HG03457 (cell line): ENCODE data around the gene OR5D14.

Source experiments
- ATAC-seq: cut with Tn5 transposase; IDR thresholded peaks from one replicate; pipeline ENCODE4 v1.9.1; 2021; ENCODE audit warnings: moderate number of reproducible peaks; ENCODE audit not compliant: unreplicated experiment

OR5D14 gene

DNA sequence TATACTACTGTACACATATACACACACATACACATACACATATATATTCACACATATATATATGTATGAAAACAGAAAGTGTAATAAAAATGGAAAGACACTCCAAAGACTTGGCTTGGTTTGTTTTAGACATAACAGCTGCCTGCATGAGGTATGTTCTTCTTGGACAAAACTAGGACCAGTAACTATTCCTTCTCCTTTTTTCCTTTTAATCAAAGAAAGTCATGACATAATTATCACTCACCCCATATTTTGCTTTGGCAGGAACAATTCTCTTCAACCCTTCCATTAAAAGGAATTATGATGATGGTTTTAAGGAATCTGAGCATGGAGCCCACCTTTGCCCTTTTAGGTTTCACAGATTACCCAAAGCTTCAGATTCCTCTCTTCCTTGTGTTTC lies at the start of gene OR5D14:
Gene OR5D14, plus strand, starts transcription at position 301 of the 400 bp plus-strand sequence. Its CDS starts 0 bp downstream, at position 301.
- no peak for ATAC-seq

DNA sequence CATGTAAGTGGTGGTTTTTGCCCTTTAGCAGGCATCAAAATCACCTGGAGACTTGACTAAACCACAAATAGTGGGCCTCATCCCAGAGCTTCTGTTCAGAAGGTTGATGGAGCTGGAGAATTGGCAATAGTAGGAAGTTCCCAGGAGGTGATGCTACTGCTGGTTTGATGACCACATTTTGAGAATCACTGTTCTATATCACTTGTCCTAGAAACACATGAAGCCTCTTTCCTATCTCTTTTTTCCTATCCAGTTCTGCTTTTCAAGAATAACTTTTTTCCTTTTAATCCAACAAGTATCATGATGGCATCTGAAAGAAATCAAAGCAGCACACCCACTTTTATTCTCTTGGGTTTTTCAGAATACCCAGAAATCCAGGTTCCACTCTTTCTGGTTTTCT lies 22.2 kb upstream of the OR5D14 start, which contains the start of gene OR5D13:
Gene OR5D13, plus strand, starts transcription at position 301 of the 400 bp plus-strand sequence. Its CDS starts 0 bp downstream, at position 301.
- no peak for ATAC-seq

DNA sequence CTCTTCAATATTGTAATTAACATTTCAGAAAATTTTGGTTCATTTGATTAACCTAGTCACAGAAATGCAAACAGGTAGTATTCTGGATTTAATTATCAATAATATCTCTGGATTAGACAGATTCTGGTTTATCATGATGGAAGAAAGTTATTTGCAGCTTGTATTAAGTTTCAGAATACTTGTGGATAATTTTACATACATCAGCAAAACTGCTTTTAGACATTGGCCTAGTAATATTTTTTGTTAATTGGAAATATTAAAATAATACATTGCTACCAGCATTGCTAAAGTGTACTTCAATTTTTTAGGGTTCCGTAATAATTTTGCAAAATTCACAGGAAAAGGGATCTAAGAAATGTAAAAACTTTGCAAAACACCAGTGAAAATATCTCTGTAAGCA lies 3.8 kb upstream of the OR5D14 start:
- ATAC-seq, result no peak

DNA sequence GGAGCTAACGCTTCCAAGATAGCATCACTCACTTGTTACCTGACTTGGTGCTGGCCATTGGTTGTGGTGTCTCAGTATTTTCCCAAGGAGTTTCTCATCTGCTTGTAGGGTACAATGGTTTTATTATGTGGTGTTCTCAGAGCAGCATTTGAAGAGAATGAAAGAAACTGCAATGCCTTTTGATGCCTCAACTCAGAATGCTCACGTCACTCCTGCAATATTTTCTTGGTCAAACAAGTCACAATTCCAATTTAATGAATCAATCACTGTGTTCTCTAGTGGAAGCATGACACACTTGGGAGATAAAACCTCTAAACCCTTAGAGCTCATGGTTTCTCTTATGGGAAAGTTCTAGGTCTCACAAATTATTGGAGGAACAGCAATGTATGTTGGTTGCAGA lies 2.0 kb upstream of the OR5D14 start:
- ATAC-seq, result no peak

DNA sequence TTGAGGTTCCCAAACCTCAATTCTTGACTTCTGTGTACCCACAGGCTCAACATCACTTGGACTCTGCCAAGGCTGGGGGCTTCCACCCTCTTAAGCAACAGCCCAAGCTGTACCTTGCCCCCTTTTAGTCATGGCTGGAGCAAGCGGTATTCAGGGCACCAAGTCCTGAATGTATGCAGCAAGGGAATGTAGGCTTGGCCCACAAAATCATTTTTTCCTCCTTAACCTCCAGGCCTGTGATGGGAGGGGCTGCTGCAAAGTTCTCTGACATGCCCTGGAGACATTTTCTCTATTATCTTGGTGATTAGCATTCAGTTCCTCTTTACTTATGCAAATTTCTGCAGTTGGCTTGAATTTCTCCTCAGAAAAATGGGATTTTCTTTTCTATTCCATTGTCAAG lies 10.9 kb downstream of the OR5D14 start:
- ATAC-seq, result no peak

DNA sequence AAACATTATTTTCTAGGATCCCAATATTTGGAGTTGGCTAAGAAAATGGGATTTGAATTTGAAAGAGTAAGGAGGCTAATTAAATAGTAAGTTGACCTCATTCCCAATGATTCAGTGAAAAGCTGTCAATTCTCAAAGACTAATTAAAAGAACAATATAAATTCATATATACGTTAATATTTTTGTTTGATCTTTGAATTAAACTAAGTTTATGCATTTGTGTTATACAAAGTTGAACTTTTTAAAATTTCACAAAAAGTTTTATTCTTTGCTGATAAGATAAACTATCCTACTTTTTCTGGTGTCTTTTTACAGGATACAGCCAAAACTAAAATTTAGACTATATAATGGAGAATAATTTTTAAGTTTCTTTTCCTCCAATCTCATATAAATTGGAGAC lies 15.7 kb downstream of the OR5D14 start, which contains the start of gene OR5L1:
Gene OR5L1, plus strand, starts transcription at position 301 of the 400 bp plus-strand sequence. CDS start 100 bp downstream, outside the sequence.
- ATAC-seq, result no peak

DNA sequence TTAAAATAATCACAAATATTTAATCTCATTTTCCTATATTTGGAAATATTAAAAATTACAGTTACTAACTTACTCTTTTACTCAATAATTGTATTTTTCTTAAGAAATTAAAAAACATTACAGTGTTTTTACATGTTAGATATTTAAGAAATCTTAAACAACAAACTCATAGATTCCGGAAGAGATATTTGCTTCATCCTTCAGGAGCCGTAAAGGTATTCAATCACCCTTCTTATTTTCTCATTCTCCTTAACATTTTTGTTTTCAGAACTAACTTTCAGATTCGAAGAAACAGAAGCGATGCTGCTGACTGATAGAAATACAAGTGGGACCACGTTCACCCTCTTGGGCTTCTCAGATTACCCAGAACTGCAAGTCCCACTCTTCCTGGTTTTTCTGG lies 24.0 kb downstream of the OR5D14 start, which contains the start of gene OR5D18:
Gene OR5D18, plus strand, starts transcription at position 301 of the 400 bp plus-strand sequence. Its CDS starts 0 bp downstream, at position 301.
- ATAC-seq, result no peak

DNA sequence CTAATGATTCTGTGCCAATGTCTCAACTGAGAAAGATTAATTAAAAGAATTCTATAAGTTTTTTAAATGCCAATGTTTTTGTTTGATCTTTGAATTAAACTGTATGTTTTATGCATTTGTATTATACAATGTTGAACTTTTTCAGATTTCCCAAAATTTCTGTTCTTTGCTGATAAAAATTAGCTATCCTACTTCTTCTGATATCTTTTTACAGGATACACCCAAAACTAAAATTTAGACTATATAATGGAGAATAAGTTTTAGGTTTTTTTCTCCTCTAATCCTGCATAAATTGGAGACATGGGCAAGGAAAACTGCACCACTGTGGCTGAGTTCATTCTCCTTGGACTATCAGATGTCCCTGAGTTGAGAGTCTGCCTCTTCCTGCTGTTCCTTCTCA lies 31.6 kb downstream of the OR5D14 start, which contains the start of gene OR5L2:
Gene OR5L2, plus strand, starts transcription at position 301 of the 400 bp plus-strand sequence. Its CDS starts 0 bp downstream, at position 301.
- no peak for ATAC-seq

DNA sequence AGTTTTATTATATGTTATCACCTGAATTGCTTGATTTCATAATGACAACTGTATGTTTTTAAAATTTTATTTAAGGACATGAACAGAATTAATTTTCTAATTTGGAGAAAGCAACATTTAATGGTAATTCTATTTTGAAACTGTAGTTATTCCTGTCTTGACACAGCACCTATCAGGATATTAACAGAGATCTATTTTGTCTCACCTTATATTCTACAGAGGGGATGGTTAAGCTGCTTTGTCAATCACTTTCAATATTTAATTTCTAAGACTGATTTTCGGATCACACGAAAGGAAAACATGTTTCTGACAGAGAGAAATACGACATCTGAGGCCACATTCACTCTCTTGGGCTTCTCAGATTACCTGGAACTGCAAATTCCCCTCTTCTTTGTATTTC lies 43.1 kb downstream of the OR5D14 start, which contains the start of gene OR5D16:
Gene OR5D16, plus strand, starts transcription at position 301 of the 400 bp plus-strand sequence. Its CDS starts 0 bp downstream, at position 301.
- ATAC-seq, result no peak
